GM18498 (cell line): ENCODE data around the gene MGAT2.
"Not testable (repeated sequence)": the region's sequence is repeated elsewhere in the genome, so short reads cannot be mapped to it uniquely, and the experiment has no call there.

ENCODE experiments used
- ATAC-seq: cut with Tn5 transposase; IDR thresholded peaks from one replicate; pipeline ENCODE4 v1.9.1; 2021; ENCODE audit warnings: mild to moderate bottlenecking, moderate library complexity; ENCODE audit not compliant: unreplicated experiment

The MGAT2 gene

GRCh38 chr14:49620182-49621113, at the start of gene MGAT2, which contains the start of gene RPL36AL:
Gene MGAT2, plus strand, starts transcription at chr14:49620799. Its CDS starts 470 bp downstream, at chr14:49621269.
Gene RPL36AL, minus strand, starts transcription at chr14:49620626. Its CDS starts 1,522 bp downstream, at chr14:49619104.
- peak; percentile 95 for ATAC-seq

- no peak for ATAC-seq
These were observed 46.6 kb upstream of the MGAT2 start for GRCh38 chr14:49574038-49574437.

- ATAC-seq = no peak
These were observed 42.5 kb upstream of the MGAT2 start for GRCh38 chr14:49578141-49578540.

GRCh38 chr14:49579841-49580240, 40.8 kb upstream of the MGAT2 start:
- no peak for ATAC-seq

GRCh38 chr14:49581209-49582112, 39.1 kb upstream of the MGAT2 start:
- ATAC-seq = no peak

GRCh38 chr14:49582113-49582977, 38.3 kb upstream of the MGAT2 start:
- no peak for ATAC-seq

- no peak for ATAC-seq
These were observed 37.0 kb upstream of the MGAT2 start for GRCh38 chr14:49583629-49584028.

GRCh38 chr14:49584058-49584457, 36.5 kb upstream of the MGAT2 start:
- no peak for ATAC-seq

GRCh38 chr14:49584981-49585640, 35.5 kb upstream of the MGAT2 start:
- ATAC-seq = not testable (repeated sequence)

GRCh38 chr14:49585803-49586672, 34.6 kb upstream of the MGAT2 start, which contains the start of gene RPS29:
Gene RPS29, minus strand, starts transcription at chr14:49586380. Its CDS starts 34 bp downstream, at chr14:49586346.
- ATAC-seq = peak; percentile 89

GRCh38 chr14:49586673-49587460, 33.7 kb upstream of the MGAT2 start:
- peak; percentile 31 for ATAC-seq

- ATAC-seq = no peak
These were observed 31.2 kb upstream of the MGAT2 start for GRCh38 chr14:49589387-49589786.

- ATAC-seq = no peak
These were observed 27.6 kb upstream of the MGAT2 start for GRCh38 chr14:49593016-49593415.

- ATAC-seq = no peak
These were observed 26.1 kb upstream of the MGAT2 start for GRCh38 chr14:49594347-49595091.

GRCh38 chr14:49598189-49598484, 22.5 kb upstream of the MGAT2 start:
- peak; percentile 1 for ATAC-seq

GRCh38 chr14:49598485-49599300, 21.9 kb upstream of the MGAT2 start, which contains the start of gene LRR1:
Gene LRR1, plus strand, starts transcription at chr14:49598940. Its CDS starts 81 bp downstream, at chr14:49599021.
- ATAC-seq = peak; percentile 63

GRCh38 chr14:49607583-49607982, 13.0 kb upstream of the MGAT2 start:
- ATAC-seq = no peak
